SKM-1 (cell line): ENCODE measurements around the gene CNOT11.

Experiments
- DNase-seq: peaks from one replicate; lab custom pipeline; 2025; ENCODE audit not compliant: unreplicated experiment; lab: John Stamatoyannopoulos, UW

The CNOT11 gene

GRCh38 chr2:101274142-101274541 is 21.5 kb downstream of the CNOT11 start:
- DNase-seq, result no peak

GRCh38 chr2:101277111-101277510 is 24.4 kb downstream of the CNOT11 start:
- no peak for DNase-seq

- no peak for DNase-seq
Measured at GRCh38 chr2:101278925-101279324, 26.2 kb downstream of the CNOT11 start.

GRCh38 chr2:101281482-101281881 is 28.8 kb downstream of the CNOT11 start:
- no peak for DNase-seq

GRCh38 chr2:101282980-101283379 is 30.3 kb downstream of the CNOT11 start:
- DNase-seq, result no peak

- DNase-seq, result no peak
Measured at GRCh38 chr2:101286684-101287083, 34.0 kb downstream of the CNOT11 start.

- no peak for DNase-seq
Measured at GRCh38 chr2:101287303-101287702, 34.6 kb downstream of the CNOT11 start.

GRCh38 chr2:101290711-101291110 is 38.0 kb downstream of the CNOT11 start:
- no peak for DNase-seq

- DNase-seq, result no peak
Measured at GRCh38 chr2:101291973-101292372, 39.3 kb downstream of the CNOT11 start.

- DNase-seq, result no peak
Measured at GRCh38 chr2:101293544-101293943, 40.9 kb downstream of the CNOT11 start.

- no peak for DNase-seq
Measured at GRCh38 chr2:101294861-101295260, 42.2 kb downstream of the CNOT11 start.

- no peak for DNase-seq
Measured at GRCh38 chr2:101295895-101296294, 43.2 kb downstream of the CNOT11 start.

GRCh38 chr2:101296371-101296770 is 43.7 kb downstream of the CNOT11 start:
- no peak for DNase-seq

GRCh38 chr2:101297383-101297782 is 44.7 kb downstream of the CNOT11 start:
- no peak for DNase-seq

- no peak for DNase-seq
Measured at GRCh38 chr2:101299604-101300003, 46.9 kb downstream of the CNOT11 start.

- DNase-seq, result no peak
Measured at GRCh38 chr2:101300164-101300563, 47.5 kb downstream of the CNOT11 start.

- no peak for DNase-seq
Measured at GRCh38 chr2:101300836-101301235, 48.1 kb downstream of the CNOT11 start.

- no peak for DNase-seq
Measured at GRCh38 chr2:101302016-101302415, 49.3 kb downstream of the CNOT11 start.

- DNase-seq, result no peak
Measured at GRCh38 chr2:101303688-101304087, 51.0 kb downstream of the CNOT11 start.

GRCh38 chr2:101305035-101305434 is 52.3 kb downstream of the CNOT11 start:
- DNase-seq, result no peak

GRCh38 chr2:101305492-101306078 is 52.9 kb downstream of the CNOT11 start:
- no peak for DNase-seq

GRCh38 chr2:101306410-101306809 is 53.7 kb downstream of the CNOT11 start:
- no peak for DNase-seq

- DNase-seq, result no peak
Measured at GRCh38 chr2:101307503-101307902, 54.8 kb downstream of the CNOT11 start.
